K562 (cell line): ENCODE measurements around the gene PSMB2. TPM values are rescaled to one million over a fixed set of nuclear protein-coding genes. Genes with fewer than 3 reads are reported as not detected.

ENCODE experiments used
- ATAC-seq: fragments of 200-7000 bp; cut with Tn5 transposase; 3 replicates; pipeline ENCODE4 v1.9.1; 2020; ENCODE audit warnings: moderate library complexity
- BruUV-seq: library from RNA; stranded (reverse); fragments of 400-500 nt; replicated peaks from 2 replicates; lab custom pipeline; 2021; lab: Mats Ljungman, UMichigan
- CTCF ChIA-PET: fragments of 300-600 bp; formaldehyde crosslinking; extraction: SDS; loops from one replicate; lab custom pipeline; 2021; ENCODE audit warnings: low intra/inter-chr PET ratio; lab: Yijun Ruan, JAX
- POLR2A ChIA-PET: fragments of 300-600, 350-650 bp; sonication (Branson Sonifier 250); formaldehyde crosslinking; extraction: SDS; loops from one replicate; lab custom pipeline; 2021; ENCODE audit warnings: antibody characterized with exemption, inconsistent platforms; lab: Yijun Ruan, JAX
- DNase-seq, 4 experiments: peaks; one replicate each; pipeline versions ENCODE4 v3.0.0 to v3.0.0-alpha.2; 2011 to 2018; ENCODE audit warnings: low spot score in 3 of 4, mixed read lengths in 3 of 4; ENCODE audit errors: extremely low read depth in 1 of 4
- FAIRE-seq: peaks from 2 replicates; lab custom pipeline; 2011; peaks lifted over from hg19 to GRCh38; lab: Jason Lieb, UNC
- H2AFZ ChIP-seq: 2 replicates; pipeline ENCODE4 v1.6.0; 2011; ENCODE audit warnings: low read depth, low read length, control low read depth, inconsistent platforms
- H3K27ac ChIP-seq: fragments of 200-600 bp; 3 replicates; pipeline ENCODE4 v1.8.0; 2011; ENCODE audit warnings: low read depth, mild to moderate bottlenecking, control low read depth, inconsistent platforms, low read length, moderate library complexity, mixed read lengths; ENCODE audit errors: extremely low read depth
- H3K27me3 ChIP-seq, 2 experiments: fragments of 300-600 bp in 1 of 2; 2 replicates in 1 of 2; 3 replicates in 1 of 2; pipeline versions ENCODE4 v1.6.0 to v1.8.0; 2011; ENCODE audit warnings: inconsistent platforms in 2 of 2, low read length in 2 of 2, mild to moderate bottlenecking in 1 of 2, mixed read lengths in 1 of 2, moderate library complexity in 1 of 2; ENCODE audit not compliant: control insufficient read depth in 2 of 2, insufficient read depth in 2 of 2
- H3K36me3 ChIP-seq: fragments of 300-600 bp; 3 replicates; pipeline ENCODE4 v1.8.0; 2011; ENCODE audit warnings: mild to moderate bottlenecking, low read length, inconsistent platforms; ENCODE audit not compliant: control insufficient read depth, insufficient read depth
- H3K4me1 ChIP-seq, 2 experiments: fragments of 200-600 bp in 1 of 2; replicated peaks in 1 of 2; 2 replicates in 1 of 2; 3 replicates in 1 of 2; pipeline versions ENCODE4 v1.5.1 to v1.8.0; 2011; ENCODE audit warnings: inconsistent platforms in 2 of 2, low read length in 2 of 2, mild to moderate bottlenecking in 1 of 2, mixed read lengths in 1 of 2, moderate library complexity in 1 of 2; ENCODE audit not compliant: control insufficient read depth in 2 of 2, insufficient read depth in 2 of 2
- H3K4me2 ChIP-seq: 2 replicates; pipeline ENCODE4 v1.6.1; 2011; ENCODE audit warnings: low read length, control low read depth, inconsistent platforms, mixed read lengths; ENCODE audit not compliant: insufficient read depth
- H3K4me3 ChIP-seq: fragments of 200-600 bp; sonication (generic), shearing (Covaris generic); 2 replicates; pipeline ENCODE4 v1.5.1; 2016; ENCODE audit warnings: control low read depth, inconsistent platforms
- H3K79me2 ChIP-seq: fragments of 200-600 bp; 3 replicates; pipeline ENCODE4 v1.8.0; 2011; ENCODE audit warnings: low read length, inconsistent platforms; ENCODE audit not compliant: control insufficient read depth, insufficient read depth
- H3K9ac ChIP-seq, 2 experiments: 2 replicates each; pipeline versions ENCODE4 v1.6.0 to v1.6.1; 2011; ENCODE audit warnings: low read depth in 2 of 2, low read length in 2 of 2, control low read depth in 1 of 2, inconsistent platforms in 1 of 2, mild to moderate bottlenecking in 1 of 2, mixed read lengths in 1 of 2; ENCODE audit not compliant: insufficient read depth in 1 of 2
- H3K9me1 ChIP-seq: one replicate; pipeline ENCODE4 v1.6.0; 2011; ENCODE audit warnings: inconsistent platforms, mild to moderate bottlenecking, low read length, moderate library complexity; ENCODE audit not compliant: control insufficient read depth, insufficient read depth
- H3K9me3 ChIP-seq: replicated peaks from 2 replicates; pipeline ENCODE4 v1.5.1; 2011; ENCODE audit warnings: low read depth, low read length, inconsistent platforms; ENCODE audit not compliant: control insufficient read depth, insufficient read depth
- H4K20me1 ChIP-seq: replicated peaks from 2 replicates; pipeline ENCODE4 v1.6.1; 2011; ENCODE audit warnings: low read length, inconsistent platforms, mixed read lengths; ENCODE audit not compliant: control insufficient read depth, insufficient read depth
- FOXK2 ChIP-seq, 2 experiments: fragments of 450-650 bp; IDR thresholded peaks in 1 of 2; conservative IDR thresholded peaks in 1 of 2; 2 replicates each; pipeline ENCODE4 v1.6.1; 2016; ENCODE audit warnings: low read depth in 2 of 2, mild to moderate bottlenecking in 1 of 2
- MYBL2 ChIP-seq, 2 experiments: fragments of 450-650 bp in 1 of 2; sonication (generic) in 1 of 2; formaldehyde crosslinking in 1 of 2; IDR thresholded peaks; 2 replicates each; pipeline versions ENCODE4 v1.6.1 to v1.8.1; 2017 to 2022; ENCODE audit warnings: borderline replicate concordance in 1 of 2, inconsistent platforms in 1 of 2, low read depth in 1 of 2, mild to moderate bottlenecking in 1 of 2, missing genetic modification reagents in 1 of 2, moderate library complexity in 1 of 2
- POLR2A ChIP-seq: fragments of 450-650 bp; conservative IDR thresholded peaks from 2 replicates; pipeline ENCODE4 v1.6.1; 2016
- SUPT5H ChIP-seq: fragments of 450-650 bp; IDR thresholded peaks from 2 replicates; pipeline ENCODE4 v1.6.1; 2016
- whole genome bisulfite sequencing: fragments of 100-300 bp; shearing (Covaris generic); methylation state at CpG from one replicate; pipeline ENCODE4 v1.1.6; 2016; ENCODE audit warnings: low coverage, mixed read lengths; ENCODE audit not compliant: insufficient coverage; ENCODE audit errors: missing lambda C conversion rate; 5-methylcytosine and 5-hydroxymethylcytosine counted together
- in situ Hi-C: fragments of 300-500 bp; cut with MboI; formaldehyde crosslinking; loops from 4 replicates; pipeline ENCODE4 v1.15.0; 2018; ENCODE audit warnings: inconsistent platforms, mixed read lengths
- intact Hi-C: fragments of 100-400 bp; cut with micrococcal nuclease; formaldehyde crosslinking; loops from 2 replicates; pipeline ENCODE4 v1.14.2; 2022
- polyA plus RNA-seq, 8 experiments: library from polyadenylated mRNA; depleted of rRNA in 4 of 8; stranded (reverse) in 5 of 8; unstranded in 3 of 8; fragments of >200 nt; fragmentation: Nextera tagmentation in 2 of 8; fragmentation: Illumina TruSeq in 1 of 8; extraction: Ambion mirVana in 2 of 8; extraction: Trizol in 1 of 8; gene quantifications; 2 replicates each; pipeline versions ENCODE4 v1.2.1 to v1.2.3, GENCODE V29; 2011 to 2014; ENCODE audit warnings: inconsistent platforms in 1 of 8, missing spikeins in 1 of 8
- total RNA-seq, 7 experiments: library from RNA; depleted of rRNA in 6 of 7; stranded (reverse); fragments of >200 nt in 6 of 7; fragmentation: Illumina TruSeq in 2 of 7; extraction: Trizol in 2 of 7; gene quantifications; 2 replicates each; pipeline versions ENCODE4 v1.2.1 to v1.2.3, GENCODE V29; 2011 to 2021; ENCODE audit warnings: low replicate concordance in 1 of 7
- TF ChIP-seq, protein P1 (sequence below), 2 experiments: fragments of 450-650 bp in 1 of 2; IDR thresholded peaks; 2 replicates each; pipeline ENCODE4 v1.6.1; 2011 to 2017; ENCODE audit warnings: low read depth in 2 of 2, antibody characterized with exemption in 1 of 2, borderline replicate concordance in 1 of 2, low read length in 1 of 2, mild to moderate bottlenecking in 1 of 2, mixed read lengths in 1 of 2; ENCODE audit not compliant: control insufficient read depth in 1 of 2
- TF ChIP-seq, protein P2 (sequence below): IDR thresholded peaks from 3 replicates; pipeline ENCODE4 v1.6.1; 2011; ENCODE audit warnings: borderline replicate concordance, mild to moderate bottlenecking, moderate library complexity; ENCODE audit not compliant: insufficient read length; ENCODE audit errors: extremely low read depth

The PSMB2 gene
- total and polyA plus RNA-seq, 9 of the 15 experiments (the other 6 are each of a cell fraction or from before 2014, with no cell fraction given): 71.7 to 543 (median 165) TPM

DNA sequence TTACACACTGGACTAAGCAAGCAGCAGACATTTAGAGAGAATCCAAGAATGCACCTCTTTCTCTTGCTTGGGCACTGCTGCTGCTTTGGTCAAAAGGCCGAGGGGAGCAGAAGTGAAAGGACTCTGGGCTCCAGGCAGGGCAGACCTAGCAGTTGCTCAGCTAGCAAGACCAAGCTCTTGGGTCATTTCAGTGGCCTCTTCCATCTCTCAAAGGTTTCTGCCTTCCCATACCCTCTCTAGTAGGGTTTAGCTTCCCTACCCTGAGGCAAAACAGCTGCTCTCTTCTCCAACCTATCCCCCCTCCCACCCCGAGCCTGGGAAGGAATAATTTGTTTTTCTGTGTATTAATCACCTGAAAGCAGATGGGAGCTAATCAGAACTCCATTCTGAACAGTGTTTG, 42.4 kb downstream of the PSMB2 start (continued):
- TF ChIP-seq, protein P1, sequence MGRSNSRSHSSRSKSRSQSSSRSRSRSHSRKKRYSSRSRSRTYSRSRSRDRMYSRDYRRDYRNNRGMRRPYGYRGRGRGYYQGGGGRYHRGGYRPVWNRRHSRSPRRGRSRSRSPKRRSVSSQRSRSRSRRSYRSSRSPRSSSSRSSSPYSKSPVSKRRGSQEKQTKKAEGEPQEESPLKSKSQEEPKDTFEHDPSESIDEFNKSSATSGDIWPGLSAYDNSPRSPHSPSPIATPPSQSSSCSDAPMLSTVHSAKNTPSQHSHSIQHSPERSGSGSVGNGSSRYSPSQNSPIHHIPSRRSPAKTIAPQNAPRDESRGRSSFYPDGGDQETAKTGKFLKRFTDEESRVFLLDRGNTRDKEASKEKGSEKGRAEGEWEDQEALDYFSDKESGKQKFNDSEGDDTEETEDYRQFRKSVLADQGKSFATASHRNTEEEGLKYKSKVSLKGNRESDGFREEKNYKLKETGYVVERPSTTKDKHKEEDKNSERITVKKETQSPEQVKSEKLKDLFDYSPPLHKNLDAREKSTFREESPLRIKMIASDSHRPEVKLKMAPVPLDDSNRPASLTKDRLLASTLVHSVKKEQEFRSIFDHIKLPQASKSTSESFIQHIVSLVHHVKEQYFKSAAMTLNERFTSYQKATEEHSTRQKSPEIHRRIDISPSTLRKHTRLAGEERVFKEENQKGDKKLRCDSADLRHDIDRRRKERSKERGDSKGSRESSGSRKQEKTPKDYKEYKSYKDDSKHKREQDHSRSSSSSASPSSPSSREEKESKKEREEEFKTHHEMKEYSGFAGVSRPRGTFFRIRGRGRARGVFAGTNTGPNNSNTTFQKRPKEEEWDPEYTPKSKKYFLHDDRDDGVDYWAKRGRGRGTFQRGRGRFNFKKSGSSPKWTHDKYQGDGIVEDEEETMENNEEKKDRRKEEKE (IDR thresholded peaks at IDR 0.05; ENCODE audit: borderline replicate concordance in 1 of 2, control insufficient read depth in 1 of 2, low read depth in 2 of 2, low read length in 1 of 2): no peak
- TF ChIP-seq, protein P2, sequence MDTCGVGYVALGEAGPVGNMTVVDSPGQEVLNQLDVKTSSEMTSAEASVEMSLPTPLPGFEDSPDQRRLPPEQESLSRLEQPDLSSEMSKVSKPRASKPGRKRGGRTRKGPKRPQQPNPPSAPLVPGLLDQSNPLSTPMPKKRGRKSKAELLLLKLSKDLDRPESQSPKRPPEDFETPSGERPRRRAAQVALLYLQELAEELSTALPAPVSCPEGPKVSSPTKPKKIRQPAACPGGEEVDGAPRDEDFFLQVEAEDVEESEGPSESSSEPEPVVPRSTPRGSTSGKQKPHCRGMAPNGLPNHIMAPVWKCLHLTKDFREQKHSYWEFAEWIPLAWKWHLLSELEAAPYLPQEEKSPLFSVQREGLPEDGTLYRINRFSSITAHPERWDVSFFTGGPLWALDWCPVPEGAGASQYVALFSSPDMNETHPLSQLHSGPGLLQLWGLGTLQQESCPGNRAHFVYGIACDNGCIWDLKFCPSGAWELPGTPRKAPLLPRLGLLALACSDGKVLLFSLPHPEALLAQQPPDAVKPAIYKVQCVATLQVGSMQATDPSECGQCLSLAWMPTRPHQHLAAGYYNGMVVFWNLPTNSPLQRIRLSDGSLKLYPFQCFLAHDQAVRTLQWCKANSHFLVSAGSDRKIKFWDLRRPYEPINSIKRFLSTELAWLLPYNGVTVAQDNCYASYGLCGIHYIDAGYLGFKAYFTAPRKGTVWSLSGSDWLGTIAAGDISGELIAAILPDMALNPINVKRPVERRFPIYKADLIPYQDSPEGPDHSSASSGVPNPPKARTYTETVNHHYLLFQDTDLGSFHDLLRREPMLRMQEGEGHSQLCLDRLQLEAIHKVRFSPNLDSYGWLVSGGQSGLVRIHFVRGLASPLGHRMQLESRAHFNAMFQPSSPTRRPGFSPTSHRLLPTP: no peak

- H3K27ac ChIP-seq: no peak overlapping the region
- CTCF ChIA-PET: no interaction called here
- H4K20me1 ChIP-seq: no peaks in the 10 kb centered on the region
- TF ChIP-seq SUPT5H (0 out of 2 replicates have a peak, but pooled peaks have one; percentile 19), FOXK2 (conservative IDR thresholded peaks at IDR 0.05 in 1 of 2, IDR thresholded peaks at IDR 0.05 in 1 of 2; ENCODE audit: low read depth in 2 of 2) (no peak), POLR2A (peak; percentile 51), MYBL2 (IDR thresholded peaks at IDR 0.05; ENCODE audit: low read depth) (no peak), MYBL2 (CRISPR knock-in tag; IDR thresholded peaks at IDR 0.05; ENCODE audit: borderline replicate concordance) (no peak)
- no peak overlapping the region for H3K9ac ChIP-seq
- FAIRE-seq: peak; percentile 42
- no peak overlapping the region for H2AFZ ChIP-seq
- intact Hi-C loops (no loop called here), in situ Hi-C loops (no loop called here)
- 73% methylated on average over 5 of the region's 5 CpGs for WGBS
- H3K9me1 ChIP-seq: no peaks in the 10 kb centered on the region
- H3K9me3 ChIP-seq: no peaks in the 10 kb centered on the region
- POLR2A ChIA-PET: no interaction called here
- H3K79me2 ChIP-seq: no peaks in the 10 kb centered on the region
- H3K36me3 ChIP-seq: peaks cover 56% of the 10 kb centered on the region
- ATAC-seq: 0 out of 3 replicates have a peak, but pooled peaks have one; percentile 13
- no peaks in the 10 kb centered on the region for H3K27me3 ChIP-seq
- no peak overlapping the region for H3K4me3 ChIP-seq
- no peak for DNase-seq
- H3K4me2 ChIP-seq: no peak overlapping the region
- BruUV-seq: no TSS peak
- peaks cover 0 to 4% of the 10 kb centered on the region in 2 experiments; a peak in 1 of 5 replicates for H3K4me1 ChIP-seq
These were observed 43.5 kb downstream of the PSMB2 start for GRCh38 chr1:35597870-35598269.
